Measurements from ENCODE around the gene NRIP2.

Gene NRIP2

GRCh38 chr12:2844786-2845185 lies 10.0 kb upstream of the NRIP2 start:
- no peak for DNase-seq

GRCh38 chr12:2842948-2843347 lies 8.1 kb upstream of the NRIP2 start:
- DNase-seq, result no peak

- DNase-seq, result no peak
These were observed 6.3 kb upstream of the NRIP2 start for GRCh38 chr12:2841056-2841650.

- DNase-seq, result no peak
These were observed 1.7 kb upstream of the NRIP2 start for GRCh38 chr12:2836574-2836973.

- peak; percentile 52 for DNase-seq
These were observed 1.0 kb upstream of the NRIP2 start for GRCh38 chr12:2835691-2836403.

GRCh38 chr12:2833810-2834209 lies 1.0 kb downstream of the NRIP2 start:
- no peak for DNase-seq

GRCh38 chr12:2833327-2833726 lies 1.5 kb downstream of the NRIP2 start:
- no peak for DNase-seq

- DNase-seq, result no peak
These were observed 2.2 kb downstream of the NRIP2 start for GRCh38 chr12:2832550-2833127.

- DNase-seq, result no peak
These were observed 5.6 kb downstream of the NRIP2 start for GRCh38 chr12:2829275-2829674.

GRCh38 chr12:2826721-2827515 lies 7.9 kb downstream of the NRIP2 start:
- no peak for DNase-seq

- no peak for DNase-seq
These were observed 8.8 kb downstream of the NRIP2 start for GRCh38 chr12:2826036-2826435.

- DNase-seq, result no peak
These were observed 9.7 kb downstream of the NRIP2 start for GRCh38 chr12:2825132-2825531.

- DNase-seq, result no peak
These were observed 10.3 kb downstream of the NRIP2 start for GRCh38 chr12:2824541-2824940.

GRCh38 chr12:2823483-2823882 lies 11.4 kb downstream of the NRIP2 start:
- no peak for DNase-seq

- DNase-seq, result no peak
These were observed 14.4 kb downstream of the NRIP2 start for GRCh38 chr12:2820432-2820831.

GRCh38 chr12:2819810-2820209 lies 15.0 kb downstream of the NRIP2 start:
- DNase-seq, result no peak

- peak; percentile 93 for DNase-seq
These were observed 21.3 kb downstream of the NRIP2 start for GRCh38 chr12:2813214-2814185.

GRCh38 chr12:2812290-2813213 lies 22.3 kb downstream of the NRIP2 start, which contains the start of gene ITFG2:
TSS of gene ITFG2 (plus strand) at chr12:2812668. CDS start at chr12:2812761, 93 bp downstream.
- DNase-seq, result peak; percentile 100

GRCh38 chr12:2811801-2812200 lies 23.0 kb downstream of the NRIP2 start:
- DNase-seq, result no peak

GRCh38 chr12:2806700-2807099 lies 28.1 kb downstream of the NRIP2 start:
- DNase-seq, result no peak

- DNase-seq, result no peak
These were observed 29.7 kb downstream of the NRIP2 start for GRCh38 chr12:2805143-2805520.
